ENCODE results near the gene COL16A1.

The COL16A1 gene

DNA sequence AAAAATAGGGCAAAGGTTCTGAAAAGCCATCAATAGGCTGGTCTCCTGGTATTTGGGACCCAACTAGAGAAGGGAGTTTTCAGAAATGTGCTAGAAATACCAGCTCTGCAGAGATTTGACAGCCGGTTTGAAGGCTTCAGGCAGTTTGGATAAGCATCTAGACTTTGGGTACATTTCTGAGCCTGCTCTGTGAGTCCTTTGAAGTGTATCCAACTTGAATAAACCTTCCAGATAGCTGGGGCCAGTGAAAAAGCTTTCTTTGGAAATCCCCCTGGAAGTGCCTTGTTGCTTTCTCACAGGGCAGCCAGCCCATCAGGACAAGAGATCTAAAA, 52.8 kb downstream of the COL16A1 start:
- no peaks in the 10 kb centered on the region for H3K4me1 ChIP-seq (ENCODE audit: insufficient read depth, low read length)
- no peak overlapping the region for H3K9ac ChIP-seq (ENCODE audit: low read depth, low read length)
- H3K4me3 ChIP-seq (ENCODE audit: low read length), result no peak overlapping the region
- 94% methylated on average over 1 of the region's 1 CpG for WGBS
- no peaks in the 10 kb centered on the region for H3K36me3 ChIP-seq (ENCODE audit: insufficient read depth, low read length)
- H3K9me3 ChIP-seq (ENCODE audit: insufficient read depth, low read depth, low read length), result no peaks in the 10 kb centered on the region
- H3K27ac ChIP-seq (ENCODE audit: low read depth, low read length), result no peak overlapping the region
- no peaks in the 10 kb centered on the region for H3K27me3 ChIP-seq (ENCODE audit: insufficient read depth, low read length)

- Histone ChIP-seq H3K36me3 (ENCODE audit: insufficient read depth, low read length) (no peaks in the 10 kb centered on the region), H3K27ac (ENCODE audit: low read depth, low read length) (no peak overlapping the region), H3K4me1 (ENCODE audit: insufficient read depth, low read length) (peaks cover 4% of the 10 kb centered on the region; the same call in 1 of the 2 replicates), H3K9me3 (ENCODE audit: insufficient read depth, low read depth, low read length) (no peaks in the 10 kb centered on the region), H3K9ac (ENCODE audit: low read depth, low read length) (no peak overlapping the region), H3K27me3 (ENCODE audit: insufficient read depth, low read length) (no peaks in the 10 kb centered on the region), H3K4me3 (ENCODE audit: low read length) (no peak overlapping the region)
- WGBS, result 88% methylated on average over 9 of the region's 9 CpGs
Measured at GRCh38 chr1:31650161-31651088, 53.4 kb downstream of the COL16A1 start.

DNA sequence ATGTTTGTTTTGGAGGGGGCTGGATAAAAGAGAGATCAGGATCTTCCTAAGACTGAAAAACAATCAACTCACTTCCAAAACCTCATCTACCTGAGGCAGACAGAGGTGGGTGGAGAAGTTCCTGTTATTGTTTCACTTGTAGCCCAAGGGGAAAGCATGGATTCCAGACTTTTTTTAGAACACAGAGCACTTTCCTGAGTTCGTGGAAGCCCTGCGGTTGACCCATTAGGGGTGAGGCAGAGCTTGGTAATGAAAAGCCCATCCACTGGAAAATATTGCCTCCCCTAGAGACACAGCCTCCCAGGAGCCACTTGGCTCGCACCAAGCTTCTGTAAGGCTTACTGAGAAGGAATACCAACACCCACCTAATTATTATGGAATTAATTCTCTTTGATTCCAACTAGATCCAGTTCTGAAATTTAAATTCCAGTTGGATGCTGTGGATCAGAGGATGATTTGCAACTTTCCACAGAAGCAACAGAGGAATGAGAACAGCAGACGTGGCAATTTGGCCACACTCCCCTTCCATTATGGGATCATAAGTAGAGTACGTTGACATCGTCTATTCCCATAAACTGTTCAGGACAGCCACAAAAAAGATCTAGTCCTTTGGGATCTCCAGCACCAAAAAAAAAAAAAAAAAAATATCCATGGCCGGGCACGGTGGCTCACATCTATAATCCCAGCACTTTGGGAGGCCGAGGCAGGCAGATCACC, 55.0 kb downstream of the COL16A1 start:
- peaks cover 5% of the 10 kb centered on the region; the same call in 1 of the 2 replicates for H3K4me1 ChIP-seq (ENCODE audit: insufficient read depth, low read length)
- H3K36me3 ChIP-seq (ENCODE audit: insufficient read depth, low read length), result no peaks in the 10 kb centered on the region
- no peak overlapping the region for H3K27ac ChIP-seq (ENCODE audit: low read depth, low read length)
- no peak overlapping the region for H3K4me3 ChIP-seq (ENCODE audit: low read length)
- no peaks in the 10 kb centered on the region for H3K27me3 ChIP-seq (ENCODE audit: insufficient read depth, low read length)
- 75% methylated on average over 9 of the region's 9 CpGs for WGBS
- H3K9me3 ChIP-seq (ENCODE audit: insufficient read depth, low read depth, low read length), result no peaks in the 10 kb centered on the region
- no peak overlapping the region for H3K9ac ChIP-seq (ENCODE audit: low read depth, low read length)

DNA sequence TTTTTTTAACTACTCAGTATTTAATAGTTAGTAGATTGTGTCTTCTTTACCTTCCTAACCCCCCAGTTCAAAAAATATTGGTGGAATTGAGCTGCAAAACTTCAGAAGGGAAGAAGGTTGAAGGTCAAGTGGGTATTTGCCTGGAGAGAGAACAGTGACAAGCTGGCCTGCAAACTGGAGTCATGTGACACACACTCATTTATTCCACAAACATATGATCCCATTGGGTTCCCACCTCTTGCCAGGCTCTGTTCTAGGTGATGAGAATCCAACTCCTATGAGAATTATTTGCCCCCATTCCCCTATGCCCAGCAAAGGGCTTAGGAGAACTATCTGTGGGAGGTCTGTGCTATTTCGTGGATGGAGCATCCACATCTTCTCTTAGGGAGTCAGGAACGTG, 55.6 kb downstream of the COL16A1 start:
- 77% methylated on average over 2 of the region's 2 CpGs for WGBS
- Histone ChIP-seq H3K27me3 (ENCODE audit: insufficient read depth, low read length) (no peaks in the 10 kb centered on the region), H3K9ac (ENCODE audit: low read depth, low read length) (no peak overlapping the region), H3K4me3 (ENCODE audit: low read length) (no peak overlapping the region), H3K27ac (ENCODE audit: low read depth, low read length) (no peak overlapping the region), H3K9me3 (ENCODE audit: insufficient read depth, low read depth, low read length) (no peaks in the 10 kb centered on the region), H3K36me3 (ENCODE audit: insufficient read depth, low read length) (no peaks in the 10 kb centered on the region), H3K4me1 (ENCODE audit: insufficient read depth, low read length) (peaks cover 11% of the 10 kb centered on the region; the same call in 1 of the 2 replicates)

DNA sequence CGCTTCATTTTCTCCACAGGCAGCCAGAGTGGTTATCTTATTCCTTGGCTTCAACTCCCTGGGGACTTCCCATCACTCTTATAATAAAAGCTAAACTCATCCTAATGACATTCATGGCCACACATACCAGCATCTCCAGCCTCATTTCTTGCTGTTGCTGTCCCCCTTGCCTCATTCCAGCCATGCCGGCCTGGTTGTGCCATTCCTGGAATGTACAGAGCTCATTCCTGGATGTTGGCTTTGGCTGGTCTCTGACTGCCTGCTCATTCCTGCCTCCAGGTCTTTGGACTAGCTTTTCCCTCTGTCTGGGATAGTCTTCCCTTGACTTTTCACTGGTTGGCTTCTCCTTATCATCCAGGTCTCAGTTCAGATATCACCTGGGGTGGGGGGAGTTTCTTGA, 56.7 kb downstream of the COL16A1 start:
- 89% methylated on average over 2 of the region's 2 CpGs for WGBS
- H3K4me3 ChIP-seq (ENCODE audit: low read length), result no peak overlapping the region
- no peaks in the 10 kb centered on the region for H3K9me3 ChIP-seq (ENCODE audit: insufficient read depth, low read depth, low read length)
- no peak overlapping the region for H3K27ac ChIP-seq (ENCODE audit: low read depth, low read length)
- no peaks in the 10 kb centered on the region for H3K36me3 ChIP-seq (ENCODE audit: insufficient read depth, low read length)
- peaks cover 17% of the 10 kb centered on the region; the same call in 1 of the 2 replicates for H3K4me1 ChIP-seq (ENCODE audit: insufficient read depth, low read length)
- H3K27me3 ChIP-seq (ENCODE audit: insufficient read depth, low read length), result no peaks in the 10 kb centered on the region
- no peak overlapping the region for H3K9ac ChIP-seq (ENCODE audit: low read depth, low read length)

DNA sequence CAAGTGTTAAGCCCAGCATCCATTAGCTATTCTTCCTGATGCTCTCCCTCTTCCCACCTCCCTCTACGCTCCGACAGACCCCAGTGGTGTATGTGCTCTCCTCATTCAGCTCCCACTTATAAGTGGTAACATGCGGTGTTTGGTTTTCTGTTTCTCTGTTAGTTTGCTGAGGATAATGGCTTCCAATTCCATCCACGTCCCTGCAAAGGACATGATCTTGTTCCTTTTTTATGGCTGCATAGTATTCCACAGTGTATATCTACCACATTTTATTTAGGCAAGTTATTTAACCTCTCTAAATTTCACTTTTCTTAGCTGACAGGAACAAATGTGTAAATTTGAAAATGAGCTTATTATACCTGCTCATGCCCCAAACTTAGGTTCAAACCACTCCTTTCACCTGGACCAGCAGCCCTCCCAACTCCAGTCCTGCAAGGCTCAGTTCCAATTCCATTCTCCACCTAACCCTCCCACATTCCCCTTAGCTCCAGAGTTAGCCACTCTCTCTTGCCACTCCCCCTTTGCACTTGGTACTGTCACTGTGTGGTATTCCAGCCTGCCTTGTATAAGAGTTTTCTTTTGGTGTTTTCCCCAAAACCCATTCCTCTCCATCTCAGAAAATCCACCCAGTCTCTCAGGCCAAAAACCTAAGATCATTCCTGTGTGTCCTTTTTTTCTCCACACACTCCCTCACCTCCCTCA, 57.4 kb downstream of the COL16A1 start:
- no peaks in the 10 kb centered on the region for H3K36me3 ChIP-seq (ENCODE audit: insufficient read depth, low read length)
- H3K9ac ChIP-seq (ENCODE audit: low read depth, low read length), result no peak overlapping the region
- H3K27me3 ChIP-seq (ENCODE audit: insufficient read depth, low read length), result no peaks in the 10 kb centered on the region
- no peak overlapping the region for H3K27ac ChIP-seq (ENCODE audit: low read depth, low read length)
- H3K4me1 ChIP-seq (ENCODE audit: insufficient read depth, low read length), result peaks cover 17% of the 10 kb centered on the region; the same call in 1 of the 2 replicates
- no peak overlapping the region for H3K4me3 ChIP-seq (ENCODE audit: low read length)
- H3K9me3 ChIP-seq (ENCODE audit: insufficient read depth, low read depth, low read length), result no peaks in the 10 kb centered on the region
- WGBS, result 98% methylated on average over 4 of the region's 4 CpGs

GRCh38 chr1:31645274-31645568, 58.6 kb downstream of the COL16A1 start:
- Histone ChIP-seq H3K4me3 (ENCODE audit: low read length) (peak overlapping the region; percentile 89), H3K4me1 (ENCODE audit: insufficient read depth, low read length) (peaks cover 22% of the 10 kb centered on the region; the same call in 1 of the 2 replicates)
- 1% methylated on average over 11 of the region's 11 CpGs for whole genome bisulfite sequencing

GRCh38 chr1:31644560-31645273, 59.1 kb downstream of the COL16A1 start, which contains the start of gene PEF1:
Gene PEF1 (minus strand): TSS chr1:31644876. CDS start chr1:31644864, 12 bp downstream.
- peak within 1 kb of the TSS; percentile 97 for H3K27ac ChIP-seq (ENCODE audit: low read depth, low read length)
- peaks cover 22% of the 10 kb centered on the region; the same call in 1 of the 2 replicates for H3K4me1 ChIP-seq (ENCODE audit: insufficient read depth, low read length)
- H3K36me3 ChIP-seq (ENCODE audit: insufficient read depth, low read length), result no peaks in the 10 kb centered on the region
- WGBS, result under 1% methylated on average over 56 of the region's 56 CpGs
- H3K9me3 ChIP-seq (ENCODE audit: insufficient read depth, low read depth, low read length), result no peaks in the 10 kb centered on the region
- H3K9ac ChIP-seq (ENCODE audit: low read depth, low read length), result peak within 1 kb of the TSS; percentile 95
- peak within 1 kb of the TSS; percentile 89 for H3K4me3 ChIP-seq (ENCODE audit: low read length)
- no peaks in the 10 kb centered on the region for H3K27me3 ChIP-seq (ENCODE audit: insufficient read depth, low read length)

More at GRCh38 chr1:31645274-31645568, 58.6 kb downstream of the COL16A1 start:
- H3K27me3 ChIP-seq (ENCODE audit: insufficient read depth, low read length), result no peaks in the 10 kb centered on the region
- no peaks in the 10 kb centered on the region for H3K9me3 ChIP-seq (ENCODE audit: insufficient read depth, low read depth, low read length)
- peak overlapping the region; percentile 95 for H3K9ac ChIP-seq (ENCODE audit: low read depth, low read length)
- peak overlapping the region; percentile 97; the same call in 1 of the 2 replicates for H3K27ac ChIP-seq (ENCODE audit: low read depth, low read length)
- no peaks in the 10 kb centered on the region for H3K36me3 ChIP-seq (ENCODE audit: insufficient read depth, low read length)

- H3K9ac ChIP-seq (ENCODE audit: low read depth, low read length), result peak overlapping the region; percentile 95
- peak overlapping the region; percentile 97 for H3K27ac ChIP-seq (ENCODE audit: low read depth, low read length)
- peak overlapping the region; percentile 89 for H3K4me3 ChIP-seq (ENCODE audit: low read length)
- H3K4me1 ChIP-seq (ENCODE audit: insufficient read depth, low read length), result peaks cover 22% of the 10 kb centered on the region; the same call in 1 of the 2 replicates
- H3K36me3 ChIP-seq (ENCODE audit: insufficient read depth, low read length), result no peaks in the 10 kb centered on the region
- no peaks in the 10 kb centered on the region for H3K9me3 ChIP-seq (ENCODE audit: insufficient read depth, low read depth, low read length)
- 11% methylated on average over 18 of the region's 18 CpGs for WGBS
- H3K27me3 ChIP-seq (ENCODE audit: insufficient read depth, low read length), result no peaks in the 10 kb centered on the region
Measured at GRCh38 chr1:31643976-31644559, 59.7 kb downstream of the COL16A1 start.

DNA sequence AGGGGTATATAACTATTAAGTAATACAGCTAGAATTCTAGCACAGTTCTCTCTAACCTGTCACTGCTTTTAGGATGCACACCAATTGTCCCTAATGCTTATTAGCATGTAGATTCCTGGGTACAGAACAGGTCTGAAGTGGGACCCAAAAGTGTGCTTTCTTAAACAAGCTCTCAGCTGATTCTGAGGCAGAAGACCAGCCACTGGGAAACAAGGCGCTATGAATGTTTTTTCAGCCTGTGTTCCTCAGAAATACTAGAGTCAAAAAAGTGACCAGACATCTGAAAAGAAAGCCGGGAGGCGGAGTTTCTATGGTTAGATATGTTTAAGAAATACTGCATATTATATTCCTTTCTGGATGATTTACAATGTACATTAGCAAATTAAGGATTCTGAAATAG, 60.9 kb downstream of the COL16A1 start:
- 91% methylated on average over 3 of the region's 3 CpGs for WGBS
- H3K27ac ChIP-seq (ENCODE audit: low read depth, low read length), result no peak overlapping the region; the same call in 1 of the 2 replicates
- H3K36me3 ChIP-seq (ENCODE audit: insufficient read depth, low read length), result no peaks in the 10 kb centered on the region
- peaks cover 22% of the 10 kb centered on the region; the same call in 1 of the 2 replicates for H3K4me1 ChIP-seq (ENCODE audit: insufficient read depth, low read length)
- H3K27me3 ChIP-seq (ENCODE audit: insufficient read depth, low read length), result no peaks in the 10 kb centered on the region
- H3K9ac ChIP-seq (ENCODE audit: low read depth, low read length), result no peak overlapping the region; the same call in 1 of the 2 replicates
- H3K4me3 ChIP-seq (ENCODE audit: low read length), result no peak overlapping the region
- no peaks in the 10 kb centered on the region for H3K9me3 ChIP-seq (ENCODE audit: insufficient read depth, low read depth, low read length)
